GM21723 (cell line): ENCODE results near the gene SPRED3.

Experiments
- ATAC-seq: cut with Tn5 transposase; IDR thresholded peaks from one replicate; pipeline ENCODE4 v1.9.1; 2021; ENCODE audit warnings: mild to moderate bottlenecking, moderate library complexity; ENCODE audit not compliant: unreplicated experiment

The SPRED3 gene

DNA sequence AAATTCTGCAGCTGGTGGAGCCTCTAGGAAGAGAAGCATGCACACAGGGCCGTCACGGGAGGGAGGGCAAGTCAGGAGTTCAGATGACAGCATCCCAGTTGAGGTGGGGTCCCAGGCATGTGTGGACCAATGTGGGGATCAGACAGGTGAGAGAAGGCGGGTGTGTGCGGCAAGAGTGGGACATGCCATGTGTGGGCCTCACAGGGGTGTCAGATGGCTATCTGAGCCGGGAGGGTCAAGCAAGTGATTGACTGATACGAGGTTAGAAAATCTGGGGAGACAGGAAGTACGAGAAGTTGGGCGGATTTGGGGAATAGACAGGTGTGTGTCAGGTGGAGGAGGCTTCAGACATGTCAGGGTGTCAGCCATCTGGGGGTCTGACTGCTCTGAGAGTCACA is 28.6 kb downstream of the SPRED3 start:
- no peak for ATAC-seq

DNA sequence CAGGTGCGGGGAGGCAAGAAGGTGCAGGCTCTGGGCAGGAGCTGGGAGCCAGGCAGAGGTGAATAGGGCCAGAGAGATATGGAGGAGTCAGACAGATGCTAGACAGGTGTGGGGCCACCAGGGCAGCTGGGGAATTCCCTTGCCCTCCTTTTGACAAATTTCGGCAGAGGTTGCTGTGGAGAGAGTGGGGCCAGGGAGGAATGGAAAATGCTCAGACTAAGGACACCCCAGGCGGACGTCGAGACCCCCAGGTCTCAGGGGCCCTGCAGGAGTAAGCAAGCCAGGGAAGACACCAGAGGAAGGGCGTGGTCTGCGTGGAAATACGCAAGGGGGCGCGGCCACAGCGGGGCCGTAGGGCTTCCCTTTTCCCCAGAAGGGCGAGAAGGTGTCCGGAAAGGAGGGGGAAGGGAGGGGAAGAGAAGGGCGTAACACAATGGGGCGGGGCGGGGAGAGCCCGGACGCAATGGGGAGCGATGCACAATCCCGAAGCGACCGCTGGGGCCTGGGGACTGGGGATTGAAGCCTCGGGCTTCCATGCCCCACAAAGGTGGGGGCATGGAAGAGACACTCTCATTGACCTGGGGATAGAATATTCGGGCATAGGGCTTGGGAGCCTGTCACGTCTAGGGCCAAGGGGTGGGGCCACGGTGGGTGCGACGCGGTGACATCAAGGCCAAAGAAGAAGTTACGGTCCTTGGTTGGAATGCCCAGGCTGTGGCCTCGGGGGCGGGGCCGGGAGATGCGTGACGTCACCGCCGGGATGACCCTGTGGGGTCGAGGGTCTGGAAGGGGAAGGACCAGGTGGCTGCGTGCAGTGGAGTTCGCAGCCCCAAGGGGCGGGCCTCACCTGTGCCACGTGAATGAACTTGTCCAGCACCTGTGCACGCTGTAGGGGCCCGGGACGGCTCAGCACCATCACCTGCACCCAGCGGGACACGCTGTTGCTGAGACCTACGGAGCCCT is 29.3 kb downstream of the SPRED3 start:
- ATAC-seq, result no peak

DNA sequence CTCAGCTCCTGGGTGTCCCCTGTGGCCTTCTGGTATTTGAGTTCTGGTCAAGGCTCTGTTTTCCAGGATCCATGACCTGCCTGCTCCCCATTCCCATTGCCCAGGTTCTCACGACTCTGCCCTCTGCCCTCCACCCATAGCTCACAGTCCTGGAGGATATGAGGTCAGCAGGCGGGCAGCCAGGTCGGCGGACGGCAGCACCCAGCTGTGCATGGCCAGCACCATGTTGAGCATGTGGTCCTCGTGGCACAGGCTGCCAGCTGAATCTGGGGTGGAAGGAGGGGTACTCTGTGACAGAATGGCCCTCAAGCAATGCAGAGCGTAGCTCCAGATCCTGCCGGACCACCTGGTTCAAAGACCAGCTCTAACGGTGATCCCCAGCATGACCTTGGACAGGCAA is 32.4 kb downstream of the SPRED3 start:
- ATAC-seq, result no peak

DNA sequence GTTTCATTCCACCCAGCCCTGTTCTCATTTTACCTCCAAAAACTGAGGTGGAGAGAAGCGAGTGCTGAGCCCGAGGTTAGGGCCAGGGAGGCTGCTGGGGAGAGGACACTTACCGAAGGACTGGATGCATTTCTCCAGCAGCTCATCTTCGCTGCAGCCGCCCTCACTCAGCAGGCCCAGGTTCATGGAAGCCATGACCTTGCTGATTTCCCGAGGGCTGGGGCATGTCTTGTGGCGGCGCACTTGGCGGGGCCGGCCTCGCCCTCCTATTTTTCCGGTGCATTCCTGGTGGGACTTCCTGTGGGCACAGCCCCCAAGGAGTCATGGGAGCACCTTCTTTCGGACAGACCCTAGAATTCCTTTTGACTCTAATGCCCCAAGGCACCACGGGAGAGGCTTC is 33.4 kb downstream of the SPRED3 start:
- ATAC-seq, result no peak

DNA sequence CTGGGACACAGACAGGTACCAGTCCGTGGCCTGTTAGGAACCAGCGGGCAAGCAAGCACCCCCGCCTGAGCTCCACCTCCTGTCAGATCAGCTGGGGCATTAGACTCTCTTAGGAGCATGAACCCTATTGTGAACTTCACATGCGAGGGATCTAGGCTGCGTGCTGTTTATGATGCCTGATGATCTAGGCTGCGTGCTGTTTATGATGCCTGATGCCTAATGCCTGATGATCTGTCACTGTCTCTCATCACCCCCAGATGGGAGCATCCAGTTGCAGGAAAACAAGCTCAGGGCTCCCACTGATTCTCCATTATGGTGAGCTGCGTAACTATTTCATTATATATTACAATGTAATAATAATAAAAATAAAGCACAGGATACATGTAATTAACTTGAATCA is 33.9 kb downstream of the SPRED3 start:
- no peak for ATAC-seq

DNA sequence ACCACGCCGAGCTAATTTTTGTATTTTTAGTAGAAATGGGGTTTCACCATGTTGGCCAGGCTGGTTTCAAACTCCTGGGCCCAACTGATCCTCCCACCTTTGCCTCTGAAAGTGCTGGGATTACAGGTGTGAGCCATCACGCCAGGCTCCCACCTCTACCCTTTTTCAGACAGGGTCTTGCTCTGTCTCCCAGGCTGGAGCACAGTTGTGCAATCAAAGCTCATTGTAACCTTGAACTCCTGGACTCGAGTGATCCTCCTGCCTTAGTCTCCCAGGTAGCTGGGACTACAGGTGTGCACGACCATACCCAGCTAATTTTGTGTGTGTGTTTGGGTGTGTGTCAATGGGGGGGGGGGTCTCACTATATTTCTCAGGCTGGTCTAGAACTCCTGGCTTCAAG is 35.8 kb downstream of the SPRED3 start:
- no peak for ATAC-seq

DNA sequence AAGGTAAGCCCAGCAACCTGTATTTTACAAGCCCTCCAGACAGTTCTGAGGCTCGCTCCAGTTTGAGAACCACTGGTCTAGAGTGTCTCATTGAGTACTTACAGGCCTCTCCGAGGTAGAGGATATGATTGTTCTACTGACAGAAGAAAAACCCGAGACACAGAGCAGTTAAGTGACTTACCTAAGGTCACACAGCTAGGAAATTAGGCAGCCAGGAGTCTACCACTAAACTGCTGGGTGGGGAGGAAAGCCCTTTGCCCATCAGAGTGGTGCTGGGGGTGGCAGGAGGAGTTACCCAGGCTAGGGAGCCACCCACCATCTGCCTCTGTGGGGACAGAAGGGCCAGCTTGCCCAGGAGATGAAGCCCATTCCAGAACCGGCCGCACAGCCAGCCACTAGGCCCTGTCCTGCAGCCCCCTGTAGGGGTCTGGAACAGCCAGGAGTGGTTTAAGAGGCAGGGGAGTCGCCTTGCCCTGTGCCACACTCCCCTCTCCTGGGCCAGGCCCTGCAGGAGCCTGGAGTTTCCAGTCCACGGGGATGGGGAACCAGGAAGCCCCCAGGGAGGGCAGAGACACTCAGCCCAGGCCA is 36.8 kb downstream of the SPRED3 start:
- no peak for ATAC-seq

DNA sequence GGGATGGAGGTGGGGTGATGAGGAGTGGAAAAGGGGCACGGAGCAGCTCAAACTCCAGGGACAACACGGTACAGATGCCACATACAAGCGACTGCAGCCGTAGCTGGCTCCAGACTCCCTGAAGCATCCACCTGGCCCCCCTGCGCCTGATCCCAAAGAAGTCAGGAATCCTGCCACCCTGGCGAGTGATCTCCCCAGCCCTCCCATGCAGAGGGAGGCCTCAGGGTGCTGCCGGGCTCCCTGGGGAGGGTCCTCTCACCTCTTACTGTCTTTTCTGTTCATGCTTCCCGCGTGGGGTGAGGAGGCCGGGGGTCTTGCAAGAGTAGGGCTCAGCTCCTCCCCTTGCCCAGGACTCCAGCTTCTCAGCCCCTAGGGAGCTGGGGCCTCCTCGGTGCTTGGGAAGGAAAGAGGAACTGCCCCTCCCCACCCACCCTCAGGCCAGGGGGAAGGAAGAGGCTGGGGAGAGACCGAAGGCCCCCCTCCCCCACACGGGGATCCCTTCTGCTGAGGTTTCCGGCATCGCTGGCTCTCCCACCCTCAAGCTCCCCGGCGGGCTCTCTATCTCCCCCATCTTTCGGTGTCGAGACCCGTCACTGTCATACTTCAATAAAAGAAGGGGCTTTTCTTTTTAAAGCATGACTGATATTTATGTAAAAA is 37.4 kb downstream of the SPRED3 start, which contains the start of gene RASGRP4:
Gene RASGRP4, minus strand, starts transcription at position 410 of the 657 bp plus-strand sequence. Its CDS starts 128 bp downstream, at position 282.
- no peak for ATAC-seq

DNA sequence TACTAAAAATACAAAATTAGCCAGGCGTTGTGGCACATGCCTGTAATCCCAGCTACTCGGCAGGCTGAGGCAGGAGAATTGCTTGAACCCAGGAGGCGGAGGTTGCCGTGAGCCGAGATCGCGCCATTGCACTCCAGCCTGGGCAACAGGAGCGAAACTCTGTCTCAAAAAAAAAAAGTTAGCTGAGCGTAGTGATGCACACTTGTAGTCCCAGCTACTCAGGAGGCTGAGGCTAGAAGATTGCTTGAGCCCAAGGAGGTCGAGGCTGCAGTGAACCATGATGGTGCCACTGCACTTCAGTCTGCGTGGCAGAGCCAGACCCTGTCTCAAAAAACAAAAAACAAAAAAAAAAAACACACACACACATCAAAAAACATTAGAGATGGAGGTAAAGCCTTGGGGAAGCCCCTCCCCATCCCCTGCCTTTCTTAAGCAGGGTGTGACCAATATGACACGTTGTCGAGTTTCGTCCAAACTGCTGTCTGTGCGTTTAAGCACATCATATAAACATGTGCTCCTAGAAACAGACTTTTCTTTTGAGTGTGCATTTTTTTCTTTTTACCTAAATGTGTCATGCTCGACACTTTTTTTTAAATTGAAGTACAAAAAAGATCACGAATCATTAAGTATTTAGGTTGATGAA is 38.7 kb downstream of the SPRED3 start:
- peak; percentile 61 for ATAC-seq

DNA sequence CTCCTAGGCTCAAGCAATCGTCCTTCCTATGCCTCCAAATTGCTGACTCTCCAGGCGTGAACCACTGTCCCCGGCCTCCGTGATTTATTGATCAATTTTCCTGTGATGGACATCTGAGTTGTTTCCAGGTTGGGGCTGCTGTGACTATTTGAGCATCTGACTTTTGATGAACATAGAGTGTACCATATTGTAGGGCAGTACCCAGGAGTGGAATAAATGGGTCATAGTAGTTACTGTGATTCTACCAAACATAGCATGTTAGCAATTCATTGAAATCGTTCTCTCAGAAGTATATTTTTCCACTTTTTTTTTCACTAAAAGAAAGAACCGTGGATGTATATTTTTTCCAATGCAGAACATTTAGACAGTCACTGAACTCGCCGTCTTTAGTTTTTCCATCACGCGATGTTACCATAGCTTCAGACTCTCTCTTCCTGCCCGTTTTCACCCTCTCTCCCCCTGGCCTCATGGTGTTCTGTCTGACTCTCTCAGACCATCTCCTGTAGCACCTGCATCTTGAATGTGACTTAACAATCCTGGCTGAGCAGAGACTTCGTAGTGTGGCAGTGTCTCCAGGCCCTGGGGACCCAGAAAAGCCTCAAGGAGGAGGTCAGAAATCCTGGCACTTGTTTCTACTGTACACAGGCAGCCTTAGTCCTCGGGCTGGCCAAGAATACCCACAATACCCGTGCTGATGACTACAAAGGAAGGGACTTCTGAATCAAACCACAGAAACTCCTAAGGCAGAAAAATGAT is 40.7 kb downstream of the SPRED3 start:
- ATAC-seq, result no peak

DNA sequence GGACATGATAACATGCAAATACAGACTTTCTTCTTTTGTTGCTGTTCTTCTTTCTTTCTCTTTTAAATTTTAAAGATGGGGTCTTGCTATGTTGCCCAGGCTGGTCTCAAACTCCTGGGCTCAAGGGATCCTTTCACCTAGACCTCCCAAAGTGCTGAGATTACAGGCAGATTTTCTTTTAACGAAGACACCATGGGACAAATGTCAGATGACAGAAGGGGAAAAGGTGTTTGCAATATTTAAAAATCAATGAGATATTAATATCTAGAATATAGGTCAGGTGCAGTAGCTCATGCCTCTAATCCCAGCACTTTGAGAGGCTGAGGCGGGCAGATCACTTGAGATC is 41.3 kb downstream of the SPRED3 start:
- no peak for ATAC-seq

DNA sequence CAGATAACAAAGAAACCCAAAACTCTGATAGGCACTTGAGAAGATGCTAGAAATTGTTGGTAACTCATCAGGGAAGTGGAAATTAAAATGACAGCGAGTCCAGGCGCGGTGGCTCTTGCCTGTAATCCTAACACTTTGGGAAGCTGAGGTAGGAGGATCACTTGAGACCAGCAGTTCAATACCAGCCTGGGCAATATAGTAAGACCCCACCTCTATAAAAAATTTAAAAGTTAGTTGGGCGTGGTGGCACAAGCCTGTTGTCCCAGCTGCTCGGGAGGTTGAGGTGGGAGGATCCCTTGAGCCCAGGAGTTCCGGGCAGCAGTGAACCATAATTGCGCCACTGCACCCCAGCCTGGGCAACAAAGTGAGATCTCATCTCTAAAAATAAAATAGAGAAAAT is 42.4 kb downstream of the SPRED3 start:
- no peak for ATAC-seq

DNA sequence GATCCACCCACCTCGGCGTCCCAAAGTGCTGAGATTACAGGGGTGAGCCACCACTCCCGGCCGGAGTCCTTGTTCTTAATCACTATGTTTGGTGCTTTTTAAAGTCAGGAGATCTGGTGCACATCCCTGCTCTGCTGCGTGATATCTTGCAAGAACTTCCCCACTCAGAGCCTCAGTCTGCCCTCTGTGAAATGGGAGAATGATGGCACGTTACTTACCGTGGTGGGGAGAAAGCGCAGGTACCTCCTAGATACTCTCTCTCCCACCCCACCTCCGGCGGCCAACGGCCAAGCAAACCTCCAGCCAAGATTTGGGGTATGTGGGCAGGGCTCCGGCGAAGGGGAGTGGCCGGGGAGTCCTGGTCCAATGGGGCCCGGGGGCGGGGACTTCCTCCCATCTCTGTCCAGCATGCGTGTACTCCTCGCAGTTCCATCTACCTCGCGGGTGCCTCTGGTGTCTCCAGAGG is 44.8 kb downstream of the SPRED3 start, which contains the start of gene RYR1:
Gene RYR1, plus strand, starts transcription at position 424 of the 466 bp plus-strand sequence. CDS start 139 bp downstream, outside the sequence.
- no peak for ATAC-seq

DNA sequence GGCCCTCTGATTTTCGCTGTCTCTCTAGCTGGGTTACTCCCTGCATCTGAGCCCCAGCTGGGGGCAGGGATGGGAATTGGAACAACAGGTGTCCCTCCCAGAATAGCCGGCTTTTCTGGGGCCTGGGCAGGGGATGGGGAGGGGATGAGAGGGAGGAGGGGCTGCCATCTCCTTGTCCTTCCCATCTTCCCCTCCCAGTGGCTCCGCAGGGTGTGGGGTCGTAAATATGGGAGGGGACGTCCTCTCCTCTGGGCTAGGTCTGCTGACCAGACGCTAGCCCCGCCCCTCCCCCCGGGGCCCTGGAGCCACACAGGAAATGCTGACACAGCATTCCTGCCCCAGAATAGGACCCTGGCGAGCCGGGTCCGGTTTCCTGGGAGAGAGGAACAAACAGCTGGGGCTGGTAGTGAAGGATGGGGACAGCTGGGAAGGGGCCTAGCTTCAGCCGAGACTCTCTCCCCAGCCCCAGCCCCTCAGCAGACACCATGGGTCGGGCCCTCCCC is 46.1 kb downstream of the SPRED3 start:
- no peak for ATAC-seq

DNA sequence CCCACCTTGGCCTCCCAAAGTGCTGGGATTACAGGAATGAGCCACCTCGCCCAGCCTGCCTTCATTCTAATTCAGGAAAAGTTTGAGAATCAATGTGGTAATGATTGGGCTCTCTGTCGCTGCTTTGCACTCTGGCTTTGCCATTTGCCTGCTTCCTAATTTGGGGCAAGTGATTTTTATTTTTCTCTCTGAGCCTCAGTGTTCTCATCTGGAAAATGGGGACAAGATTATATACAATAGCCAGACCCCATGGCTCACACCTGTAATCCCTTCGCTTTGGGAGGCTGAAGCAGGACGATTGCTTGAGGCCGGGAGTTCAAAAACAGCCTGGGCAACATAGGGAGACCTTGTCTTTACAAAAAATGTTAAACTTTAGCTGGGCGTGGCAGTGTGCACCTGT is 48.8 kb downstream of the SPRED3 start:
- no peak for ATAC-seq

DNA sequence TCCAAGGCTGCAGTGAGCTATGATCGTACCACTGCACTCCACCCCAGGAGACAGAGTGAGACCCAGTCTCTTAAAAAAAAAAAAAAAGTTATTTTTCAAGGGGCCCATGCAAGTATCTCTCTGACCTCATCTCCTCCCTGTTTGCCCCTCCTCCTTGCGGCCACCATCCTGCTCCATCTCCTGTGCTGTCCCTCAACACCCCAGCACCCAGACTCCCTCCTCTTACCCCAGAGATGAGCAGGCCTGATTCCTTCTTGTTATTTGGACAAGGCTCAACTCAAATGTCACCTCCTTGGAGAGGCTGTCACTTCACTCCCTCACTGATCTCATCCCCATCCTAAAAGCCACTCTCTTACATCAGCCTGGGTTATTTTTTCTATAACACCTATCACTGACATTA is 49.4 kb downstream of the SPRED3 start:
- no peak for ATAC-seq

DNA sequence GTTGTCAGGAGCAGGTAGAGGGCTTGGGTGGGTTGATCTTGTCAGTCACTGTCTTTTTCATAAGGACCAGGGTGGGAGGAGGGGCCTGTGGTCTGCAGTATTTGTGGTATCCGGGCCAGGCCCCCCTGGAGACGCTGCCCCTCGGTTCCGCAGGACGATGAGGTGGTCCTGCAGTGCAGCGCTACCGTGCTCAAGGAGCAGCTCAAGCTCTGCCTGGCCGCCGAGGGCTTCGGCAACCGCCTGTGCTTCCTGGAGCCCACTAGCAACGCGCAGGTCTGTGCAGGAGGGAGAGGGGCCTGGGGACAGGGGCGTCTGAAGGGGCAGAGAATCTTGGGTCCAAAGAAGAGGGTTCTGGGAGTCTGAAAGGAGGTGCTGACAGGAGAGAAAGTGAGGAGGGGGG is 52.1 kb downstream of the SPRED3 start:
- ATAC-seq, result no peak

DNA sequence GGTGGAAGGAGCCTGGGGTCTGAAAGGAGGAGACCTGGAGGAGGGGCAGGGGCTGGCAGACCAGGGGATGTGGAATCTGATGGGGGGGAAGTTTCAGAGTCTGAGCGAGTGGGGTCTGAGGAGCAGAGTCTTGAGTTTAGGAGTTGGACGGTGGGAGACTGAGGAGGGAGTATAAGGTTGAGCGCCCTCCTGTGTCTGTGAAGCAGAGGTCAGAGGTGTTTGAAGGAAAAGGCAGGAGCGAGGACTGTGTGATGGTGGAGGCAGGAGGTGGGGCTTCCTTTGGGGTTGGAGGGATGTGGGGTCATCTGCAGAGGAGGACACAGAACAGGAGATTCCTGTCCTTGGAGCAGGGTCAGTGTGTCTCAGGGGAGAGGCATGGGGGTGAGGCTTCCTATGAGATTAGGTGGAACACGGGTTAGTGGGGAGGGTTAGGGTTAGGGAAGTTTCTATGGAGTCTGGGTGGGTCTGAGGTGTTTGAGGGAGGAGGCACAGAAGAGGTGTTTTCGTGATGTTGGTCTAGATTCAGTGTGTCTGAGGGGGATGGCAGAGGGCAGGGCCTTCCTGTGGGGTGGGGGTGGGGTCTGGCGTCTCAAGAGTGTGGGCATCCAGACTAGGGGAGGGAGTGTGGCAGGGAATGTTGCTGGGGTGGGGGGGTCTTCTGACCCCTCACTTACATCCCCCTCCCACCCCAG is 53.3 kb downstream of the SPRED3 start:
- ATAC-seq, result no peak

DNA sequence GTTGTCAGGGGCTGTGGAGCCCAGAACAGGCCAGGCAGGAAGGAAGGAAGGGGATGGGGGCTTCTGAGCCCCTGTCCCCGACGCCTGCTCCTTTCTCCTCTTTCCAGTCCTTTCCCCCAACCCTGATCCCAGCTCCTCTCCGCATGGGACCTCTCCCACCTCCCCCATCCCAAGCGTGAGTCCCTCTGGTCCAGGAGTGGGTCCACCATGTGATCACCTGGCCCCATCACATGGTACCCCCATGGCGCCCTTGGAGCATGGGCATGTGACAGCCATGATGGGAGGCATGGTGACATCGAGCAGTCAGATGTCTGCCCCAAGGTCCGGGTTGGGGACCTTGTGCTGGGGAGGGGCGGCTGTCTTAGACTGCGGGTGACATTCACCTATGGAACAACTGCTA is 54.2 kb downstream of the SPRED3 start:
- no peak for ATAC-seq
